ENCODE data around the gene DHRS4L2.
"Not testable (repeated sequence)": the region's sequence is repeated elsewhere in the genome, so short reads cannot be mapped to it uniquely, and the experiment has no call there.

DNA sequence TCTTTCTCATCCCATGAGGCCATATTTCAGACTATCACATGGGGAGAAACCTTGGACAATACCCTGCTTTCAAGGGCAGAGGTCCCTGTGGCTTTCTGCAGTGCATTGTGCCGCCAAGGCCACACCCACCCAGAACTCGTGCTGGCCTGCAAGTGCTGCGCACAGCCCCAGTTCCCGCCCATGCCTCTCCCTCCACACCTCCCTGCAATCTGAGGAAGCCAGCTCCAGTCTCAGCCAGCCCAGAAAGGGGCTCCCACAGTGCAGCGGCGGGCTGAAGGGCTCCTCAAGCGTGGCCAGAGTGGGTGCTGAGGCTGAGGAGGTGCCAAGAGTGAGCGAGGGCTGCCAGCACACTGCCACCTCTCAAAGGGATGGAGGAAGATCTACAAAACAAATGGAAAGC, 15.6 kb upstream of the DHRS4L2 start:
- TF ChIP-seq CTCF (IDR thresholded peaks at IDR 0.05); ZFX (IDR thresholded peaks at IDR 0.05; ENCODE audit: borderline replicate concordance): not testable (repeated sequence)
